ENCODE measurements around the gene RAB30.
"Not testable (repeated sequence)": the region's sequence is repeated elsewhere in the genome, so short reads cannot be mapped to it uniquely, and the experiment has no call there.

RAB30 gene

GRCh38 chr11:82944198-82944597, 127.5 kb downstream of the RAB30 start:
- no peak for DNase-seq (ENCODE audit: low spot score)

GRCh38 chr11:82943430-82943829, 128.3 kb downstream of the RAB30 start:
- DNase-seq (ENCODE audit: low spot score), result not testable (repeated sequence)

GRCh38 chr11:82942376-82942775, 129.3 kb downstream of the RAB30 start:
- DNase-seq (ENCODE audit: low spot score), result no peak

GRCh38 chr11:82939456-82939855, 132.2 kb downstream of the RAB30 start:
- DNase-seq (ENCODE audit: low spot score), result no peak

- DNase-seq (ENCODE audit: low spot score), result no peak
These were observed 134.1 kb downstream of the RAB30 start for GRCh38 chr11:82937554-82937953.

- DNase-seq (ENCODE audit: low spot score), result no peak
These were observed 135.4 kb downstream of the RAB30 start for GRCh38 chr11:82936261-82936660.

- DNase-seq (ENCODE audit: low spot score), result no peak
These were observed 139.1 kb downstream of the RAB30 start for GRCh38 chr11:82932564-82932963.

GRCh38 chr11:82930734-82931133, 141.0 kb downstream of the RAB30 start:
- no peak for DNase-seq (ENCODE audit: low spot score)

- no peak for DNase-seq (ENCODE audit: low spot score)
These were observed 141.5 kb downstream of the RAB30 start for GRCh38 chr11:82930229-82930628.

GRCh38 chr11:82929121-82929520, 142.6 kb downstream of the RAB30 start:
- no peak for DNase-seq (ENCODE audit: low spot score)

- peak; percentile 76 for DNase-seq (ENCODE audit: low spot score)
These were observed 144.3 kb downstream of the RAB30 start for GRCh38 chr11:82927264-82927880.

GRCh38 chr11:82924522-82925224, 147.0 kb downstream of the RAB30 start:
- no peak for DNase-seq (ENCODE audit: low spot score)
